Panc1 (cell line): ENCODE results near the gene TSPAN17. TPM values are rescaled to one million over a fixed set of nuclear protein-coding genes. Genes with fewer than 3 reads are reported as not detected.

Source experiments
- ATAC-seq: fragments of 200-7000 bp; cut with Tn5 transposase; 2 replicates; pipeline ENCODE4 v1.9.1; 2020; ENCODE audit warnings: mild to moderate bottlenecking, moderate library complexity
- BruUV-seq: library from RNA; stranded (reverse); fragments of 400-500 nt; replicated peaks from 2 replicates; lab custom pipeline; 2021; lab: Mats Ljungman, UMichigan
- CTCF ChIA-PET: fragments of 300-600 bp; sonication (Branson Sonifier 250); formaldehyde crosslinking; loops from one replicate; lab custom pipeline; 2022; ENCODE audit warnings: antibody characterized with exemption; lab: Charles Lee
- POLR2A ChIA-PET: fragments of 300-600 bp; sonication (Branson Sonifier 250); formaldehyde crosslinking; loops from one replicate; lab custom pipeline; 2022; ENCODE audit warnings: antibody characterized with exemption; lab: Charles Lee
- DNase-seq: peaks from one replicate; pipeline ENCODE4 v3.0.0-alpha.2; 2010; ENCODE audit warnings: low read depth, low spot score
- H3K27ac ChIP-seq: 2 replicates; pipeline ENCODE4 v1.5.1; 2011; ENCODE audit warnings: mild to moderate bottlenecking, low read length, inconsistent platforms
- H3K27me3 ChIP-seq: fragments of 200-500 bp; sonication (Bioruptor generic); 2 replicates; pipeline ENCODE4 v1.6.0; 2014; ENCODE audit warnings: low read length, inconsistent platforms; ENCODE audit not compliant: control insufficient read depth, insufficient read depth
- H3K36me3 ChIP-seq: fragments of 200-500 bp; sonication (Bioruptor generic); 2 replicates; pipeline ENCODE4 v1.5.1; 2014; ENCODE audit warnings: inconsistent platforms, mild to moderate bottlenecking, low read length, moderate library complexity; ENCODE audit not compliant: control insufficient read depth, insufficient read depth
- H3K4me1 ChIP-seq: 2 replicates; pipeline ENCODE4 v1.5.1; 2011; ENCODE audit warnings: inconsistent platforms, mild to moderate bottlenecking, low read length, moderate library complexity; ENCODE audit not compliant: control insufficient read depth, insufficient read depth
- H3K4me3 ChIP-seq, 2 experiments: 2 replicates each; pipeline ENCODE4 v1.5.1; 2011 to 2012; ENCODE audit warnings: low read depth in 2 of 2, low read length in 2 of 2, mild to moderate bottlenecking in 2 of 2, inconsistent platforms in 1 of 2, moderate library complexity in 1 of 2
- H3K9me3 ChIP-seq: fragments of 200-500 bp; sonication (Bioruptor generic); 2 replicates; pipeline ENCODE4 v1.5.1; 2014; ENCODE audit warnings: low read depth, mild to moderate bottlenecking, inconsistent platforms, low read length, moderate library complexity; ENCODE audit not compliant: control insufficient read depth, insufficient read depth
- CTCF ChIP-seq: fragments of 450-650 bp; IDR thresholded peaks from 2 replicates; pipeline ENCODE4 v1.5.1; 2017; ENCODE audit warnings: mild to moderate bottlenecking
- POLR2AphosphoS5 ChIP-seq: IDR thresholded peaks from 2 replicates; pipeline ENCODE4 v1.6.1; 2012; ENCODE audit warnings: mild to moderate bottlenecking, low read depth, low read length, moderate library complexity
- REST ChIP-seq, 2 experiments: IDR thresholded peaks; 2 replicates each; pipeline ENCODE4 v1.6.1; 2011 to 2012; ENCODE audit warnings: low read depth in 2 of 2, control low read depth in 1 of 2, low read length in 1 of 2, mild to moderate bottlenecking in 1 of 2, moderate library complexity in 1 of 2; ENCODE audit not compliant: insufficient read depth in 1 of 2
- SIN3A ChIP-seq: IDR thresholded peaks from 2 replicates; pipeline ENCODE4 v1.6.1; 2012; ENCODE audit warnings: low read depth, mild to moderate bottlenecking, low read length, moderate library complexity, borderline replicate concordance; ENCODE audit not compliant: insufficient read depth
- TCF7L2 ChIP-seq: IDR thresholded peaks from 2 replicates; pipeline ENCODE4 v1.6.1; 2011; ENCODE audit warnings: mild to moderate bottlenecking, low read depth, low read length, inconsistent platforms
- in situ Hi-C: cut with HindIII; loops from 2 replicates; pipeline ENCODE4 v1.10.0; 2016; ENCODE audit warnings: low sequenced_read_pairs, low pct_unique_long_range_greater_than_20kb
- intact Hi-C: fragments of 100-400 bp; cut with micrococcal nuclease; formaldehyde crosslinking; loops from one replicate; pipeline ENCODE4 v1.10.0; 2022; ENCODE audit not compliant: unreplicated experiment
- total RNA-seq: library from RNA; stranded (reverse); gene quantifications from one replicate; pipeline ENCODE4 v1.2.1, GENCODE V29; 2021; ENCODE audit not compliant: unreplicated experiment

Gene TSPAN17
- total RNA-seq, 1 experiment from 2014 or later = 64.7 TPM

GRCh38 chr5:176631383-176632200 is 15.7 kb upstream of the TSPAN17 start:
- no TSS peak for BruUV-seq
- ATAC-seq (no peak), DNase-seq (no peak)
- H3K27ac ChIP-seq = no peak overlapping the region
- H3K9me3 ChIP-seq = no peaks in the 10 kb centered on the region
- no peaks in the 10 kb centered on the region; the same call in 1 of the 2 replicates for H3K4me1 ChIP-seq
- peaks cover 14% of the 10 kb centered on the region; the same call in 1 of the 2 replicates for H3K27me3 ChIP-seq
- ChIA-PET POLR2A (no interaction called here), CTCF (no interaction called here)
- in situ Hi-C loops = no loop called here
- H3K36me3 ChIP-seq = no peaks in the 10 kb centered on the region
- no peak overlapping the region for H3K4me3 ChIP-seq
- TF ChIP-seq REST (IDR thresholded peaks at IDR 0.05; ENCODE audit: insufficient read depth in 1 of 2, low read depth in 2 of 2, low read length in 1 of 2) (no peak), SIN3A (no peak), TCF7L2 (no peak)
- intact Hi-C loops = no loop called here

GRCh38 chr5:176632745-176633144 is 14.5 kb upstream of the TSPAN17 start:
- POLR2A ChIA-PET = no interaction called here
- DNase-seq = no peak
- Histone ChIP-seq H3K9me3 (no peaks in the 10 kb centered on the region), H3K4me3 (no peak overlapping the region), H3K36me3 (no peaks in the 10 kb centered on the region), H3K27me3 (peaks cover 14% of the 10 kb centered on the region; the same call in 1 of the 2 replicates), H3K27ac (no peak overlapping the region), H3K4me1 (no peaks in the 10 kb centered on the region)
- TF ChIP-seq CTCF = no peak
- no peak for TF ChIP-seq TCF7L2
- TF ChIP-seq SIN3A = no peak
- TF ChIP-seq POLR2AphosphoS5 = no peak
- TF ChIP-seq REST (IDR thresholded peaks at IDR 0.05; ENCODE audit: insufficient read depth in 1 of 2, low read depth in 2 of 2, low read length in 1 of 2) = no peak
- CTCF ChIA-PET = no interaction called here
- no peak for ATAC-seq
- intact Hi-C loops (no loop called here), in situ Hi-C loops (no loop called here)
- BruUV-seq = no TSS peak
